GM12865 (cell line): ENCODE results near the gene TMEM253.

Experiments
- DNase-seq: peaks from one replicate; pipeline ENCODE4 v3.0.0; 2010; ENCODE audit warnings: low read depth
- H3K4me3 ChIP-seq: 2 replicates; pipeline ENCODE4 v1.5.1; 2011; ENCODE audit warnings: mild to moderate bottlenecking, low read depth, low read length, control low read depth
- TF ChIP-seq, protein P1 (sequence below): IDR thresholded peaks from 2 replicates; pipeline ENCODE4 v1.5.1; 2011; ENCODE audit warnings: low read length, control low read depth, low read depth, inconsistent platforms; ENCODE audit not compliant: insufficient read depth; ENCODE audit errors: missing control alignments

TMEM253 gene

GRCh38 chr14:21077672-21078071 is 23.2 kb upstream of the TMEM253 start:
- DNase-seq: no peak
- TF ChIP-seq, protein P1, sequence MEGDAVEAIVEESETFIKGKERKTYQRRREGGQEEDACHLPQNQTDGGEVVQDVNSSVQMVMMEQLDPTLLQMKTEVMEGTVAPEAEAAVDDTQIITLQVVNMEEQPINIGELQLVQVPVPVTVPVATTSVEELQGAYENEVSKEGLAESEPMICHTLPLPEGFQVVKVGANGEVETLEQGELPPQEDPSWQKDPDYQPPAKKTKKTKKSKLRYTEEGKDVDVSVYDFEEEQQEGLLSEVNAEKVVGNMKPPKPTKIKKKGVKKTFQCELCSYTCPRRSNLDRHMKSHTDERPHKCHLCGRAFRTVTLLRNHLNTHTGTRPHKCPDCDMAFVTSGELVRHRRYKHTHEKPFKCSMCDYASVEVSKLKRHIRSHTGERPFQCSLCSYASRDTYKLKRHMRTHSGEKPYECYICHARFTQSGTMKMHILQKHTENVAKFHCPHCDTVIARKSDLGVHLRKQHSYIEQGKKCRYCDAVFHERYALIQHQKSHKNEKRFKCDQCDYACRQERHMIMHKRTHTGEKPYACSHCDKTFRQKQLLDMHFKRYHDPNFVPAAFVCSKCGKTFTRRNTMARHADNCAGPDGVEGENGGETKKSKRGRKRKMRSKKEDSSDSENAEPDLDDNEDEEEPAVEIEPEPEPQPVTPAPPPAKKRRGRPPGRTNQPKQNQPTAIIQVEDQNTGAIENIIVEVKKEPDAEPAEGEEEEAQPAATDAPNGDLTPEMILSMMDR: no peak
- H3K4me3 ChIP-seq: no peak overlapping the region

GRCh38 chr14:21078287-21078686 is 22.6 kb upstream of the TMEM253 start:
- no peak for DNase-seq
- TF ChIP-seq, protein P1: no peak
- no peak overlapping the region for H3K4me3 ChIP-seq

DNA sequence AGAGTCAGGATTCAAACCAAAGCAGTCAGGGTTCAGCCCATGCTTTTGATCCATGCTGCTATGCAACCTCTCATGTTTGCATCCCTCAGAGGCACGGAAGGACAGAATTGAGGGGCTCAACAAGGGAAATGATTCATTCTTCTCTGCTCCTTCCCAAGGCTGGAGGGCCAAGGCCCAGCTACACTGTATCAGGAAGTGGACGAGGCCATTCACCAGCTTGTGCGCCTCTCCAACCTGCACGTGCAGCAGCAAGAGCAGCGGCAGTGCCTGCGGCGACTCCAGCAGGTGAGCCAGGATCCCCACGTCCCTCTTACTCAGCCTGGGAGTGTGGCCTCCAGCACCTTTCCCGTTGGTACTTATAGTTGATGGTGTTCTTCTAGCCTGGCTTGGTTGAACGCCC is 22.1 kb upstream of the TMEM253 start:
- H3K4me3 ChIP-seq: no peak overlapping the region
- TF ChIP-seq, protein P1: no peak
- no peak for DNase-seq

GRCh38 chr14:21081521-21082142 is 19.2 kb upstream of the TMEM253 start:
- no peak for DNase-seq
- H3K4me3 ChIP-seq: no peak overlapping the region
- TF ChIP-seq, protein P1: no peak

DNA sequence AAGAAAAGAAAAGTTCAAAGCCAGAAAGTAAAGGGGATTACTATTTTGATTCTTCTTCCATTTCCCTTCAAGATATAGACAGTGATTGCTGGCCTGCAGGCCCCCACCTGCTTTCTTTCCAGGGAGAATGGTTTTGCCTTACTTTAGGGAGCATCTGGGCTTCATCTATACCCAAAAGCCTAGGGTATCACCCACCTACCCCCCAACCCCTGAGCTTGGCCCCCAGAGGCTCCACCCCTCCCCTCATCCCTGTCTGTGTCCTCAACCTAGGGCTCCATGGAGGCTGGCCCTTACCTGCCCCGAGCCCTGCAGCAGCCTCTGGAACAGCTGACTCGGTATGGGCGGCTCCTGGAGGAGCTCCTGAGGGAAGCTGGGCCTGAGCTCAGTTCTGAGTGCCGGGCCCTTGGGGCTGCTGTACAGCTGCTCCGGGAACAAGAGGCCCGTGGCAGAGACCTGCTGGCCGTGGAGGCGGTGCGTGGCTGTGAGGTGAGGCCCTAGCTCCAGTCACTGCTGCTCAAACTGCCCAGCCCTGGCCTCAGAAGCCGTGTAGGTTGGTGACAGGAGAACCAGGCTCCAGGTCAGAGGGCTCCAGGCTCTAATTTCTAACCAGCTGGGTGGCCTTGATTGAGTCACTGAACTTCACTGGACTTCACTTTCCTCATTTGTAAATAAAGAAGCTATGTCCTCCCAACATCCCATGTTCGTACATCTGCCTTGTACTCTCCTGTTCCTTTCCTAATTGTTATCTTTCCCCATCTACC is 17.1 kb upstream of the TMEM253 start:
- TF ChIP-seq, protein P1: no peak
- no peak overlapping the region for H3K4me3 ChIP-seq
- DNase-seq: no peak

- no peak for DNase-seq
- TF ChIP-seq, protein P1: no peak
- H3K4me3 ChIP-seq: no peak overlapping the region
Observed at GRCh38 chr14:21084396-21084795, 16.5 kb upstream of the TMEM253 start.
